ENCODE measurements around the gene KCNC3. TPM values are rescaled to one million over a fixed set of nuclear protein-coding genes. Genes with fewer than 3 reads are reported as not detected.

KCNC3 gene
- polyA plus RNA-seq, 2 donors = 0.45 to 0.81 TPM

DNA sequence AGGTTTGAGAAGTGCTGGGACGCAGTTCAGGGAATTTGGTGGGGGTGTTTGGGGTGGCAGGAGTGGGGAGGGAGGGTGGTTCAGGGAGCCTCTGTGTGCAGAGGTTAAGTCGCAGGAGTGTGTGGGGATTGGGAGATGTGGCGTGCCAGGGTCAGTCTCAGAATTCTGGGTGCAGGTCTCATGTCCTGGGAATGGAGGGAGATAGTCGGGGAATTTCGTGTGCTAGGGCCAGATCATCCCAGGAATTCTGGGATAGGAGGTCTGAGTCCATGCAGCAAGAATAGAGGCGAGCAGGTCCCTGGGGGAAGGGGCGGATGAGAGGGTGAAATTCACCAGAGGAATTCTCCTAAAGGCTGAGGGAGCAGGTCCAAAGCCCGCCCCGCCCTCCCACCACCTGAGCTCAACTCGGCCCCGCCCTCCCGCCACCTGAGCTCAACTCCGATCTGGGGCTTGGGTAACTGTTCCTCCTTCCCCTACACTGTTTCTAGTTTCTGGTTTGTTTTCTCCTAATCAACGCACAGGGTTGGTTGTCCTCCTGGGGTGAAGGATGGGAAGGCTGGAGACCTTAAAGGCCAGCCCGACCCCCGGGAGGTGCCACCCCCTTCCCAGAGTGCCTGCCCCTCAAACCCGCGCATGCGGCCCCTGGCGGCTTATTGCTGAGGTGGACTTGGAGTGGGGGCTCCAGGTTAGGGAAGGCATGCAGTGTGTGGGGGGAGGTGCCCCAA, 15.2 kb downstream of the KCNC3 start:
- Histone ChIP-seq H3K27ac (ENCODE audit: low read depth in 2 of 2, low read length in 1 of 2) (no peak overlapping the region), H3K4me3 (ENCODE audit: low read depth in 1 of 2, low read length in 2 of 2) (no peak overlapping the region), H3K9me3 (ENCODE audit: control insufficient read depth in 2 of 2, insufficient read depth in 1 of 2, low read depth in 1 of 2, low read length in 1 of 2) (peaks cover 0 to 2% of the 10 kb centered on the region in 2 donors), H3K27me3 (ENCODE audit: control insufficient read depth in 1 of 2, insufficient read depth in 2 of 2, low read length in 2 of 2) (peaks cover 0 to 18% of the 10 kb centered on the region in 2 donors), H3K4me1 (ENCODE audit: control insufficient read depth in 2 of 2, insufficient read depth in 2 of 2, low read length in 1 of 2) (no peaks in the 10 kb centered on the region), H3K36me3 (ENCODE audit: control insufficient read depth in 2 of 2, insufficient read depth in 2 of 2, low read length in 1 of 2) (peaks cover 0 to 4% of the 10 kb centered on the region in 2 donors)
- 3 to 4% methylated on average over 20 of the region's 20 CpGs for WGBS, 2 donors

DNA sequence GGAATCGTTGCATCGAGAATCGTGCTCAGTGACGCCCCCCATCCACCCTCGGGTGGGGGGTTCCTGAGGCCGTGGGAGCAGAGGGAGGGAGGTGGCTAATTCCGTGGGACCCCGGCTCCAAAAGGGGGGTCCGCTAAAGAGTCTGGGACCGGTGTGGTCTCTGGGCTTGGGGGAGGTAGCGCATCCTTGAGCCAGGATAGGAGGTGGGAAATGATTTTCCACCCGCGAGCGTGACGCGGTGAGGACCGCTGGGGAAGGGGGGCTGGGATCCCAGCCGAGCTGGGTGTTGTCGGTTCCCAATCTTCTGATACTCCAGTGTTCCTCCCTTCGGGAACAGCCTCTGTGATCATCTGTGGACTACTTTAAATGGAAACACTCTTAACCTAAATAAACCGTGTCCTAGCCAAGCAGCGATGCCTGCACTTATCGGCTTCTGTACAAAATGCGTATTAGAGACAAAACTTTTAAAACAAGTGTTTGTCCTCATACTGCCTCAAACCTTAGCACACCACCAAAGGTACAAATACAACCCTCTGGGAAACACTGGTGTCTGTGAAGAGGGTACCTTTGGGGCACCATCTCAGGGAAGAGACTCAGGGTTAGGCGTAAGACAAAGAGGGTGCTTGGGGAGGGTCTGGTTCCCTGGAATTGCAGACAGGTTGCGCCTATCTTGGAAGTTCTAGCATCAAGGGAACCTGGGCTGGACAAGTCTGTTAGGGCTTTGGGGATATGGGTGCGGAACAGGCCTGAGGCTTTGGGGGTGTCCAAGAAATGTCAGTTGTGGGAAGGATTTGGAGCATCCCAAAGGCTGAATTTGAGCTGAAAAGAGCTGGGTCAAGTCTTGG, 16.0 kb downstream of the KCNC3 start:
- no peak overlapping the region for H3K4me3 ChIP-seq (ENCODE audit: low read depth in 1 of 2, low read length in 2 of 2)
- 10 to 12% methylated on average over 27 of the region's 27 CpGs for WGBS, 2 donors
- H3K36me3 ChIP-seq (ENCODE audit: control insufficient read depth in 2 of 2, insufficient read depth in 2 of 2, low read length in 1 of 2) = peaks cover 0 to 4% of the 10 kb centered on the region in 2 donors
- H3K4me1 ChIP-seq (ENCODE audit: control insufficient read depth in 2 of 2, insufficient read depth in 2 of 2, low read length in 1 of 2) = no peaks in the 10 kb centered on the region
- peaks cover 0 to 18% of the 10 kb centered on the region in 2 donors for H3K27me3 ChIP-seq (ENCODE audit: control insufficient read depth in 1 of 2, insufficient read depth in 2 of 2, low read length in 2 of 2)
- H3K9me3 ChIP-seq (ENCODE audit: control insufficient read depth in 2 of 2, insufficient read depth in 1 of 2, low read depth in 1 of 2, low read length in 1 of 2) = peaks cover 0 to 2% of the 10 kb centered on the region in 2 donors
- H3K27ac ChIP-seq (ENCODE audit: low read depth in 2 of 2, low read length in 1 of 2) = no peak overlapping the region

DNA sequence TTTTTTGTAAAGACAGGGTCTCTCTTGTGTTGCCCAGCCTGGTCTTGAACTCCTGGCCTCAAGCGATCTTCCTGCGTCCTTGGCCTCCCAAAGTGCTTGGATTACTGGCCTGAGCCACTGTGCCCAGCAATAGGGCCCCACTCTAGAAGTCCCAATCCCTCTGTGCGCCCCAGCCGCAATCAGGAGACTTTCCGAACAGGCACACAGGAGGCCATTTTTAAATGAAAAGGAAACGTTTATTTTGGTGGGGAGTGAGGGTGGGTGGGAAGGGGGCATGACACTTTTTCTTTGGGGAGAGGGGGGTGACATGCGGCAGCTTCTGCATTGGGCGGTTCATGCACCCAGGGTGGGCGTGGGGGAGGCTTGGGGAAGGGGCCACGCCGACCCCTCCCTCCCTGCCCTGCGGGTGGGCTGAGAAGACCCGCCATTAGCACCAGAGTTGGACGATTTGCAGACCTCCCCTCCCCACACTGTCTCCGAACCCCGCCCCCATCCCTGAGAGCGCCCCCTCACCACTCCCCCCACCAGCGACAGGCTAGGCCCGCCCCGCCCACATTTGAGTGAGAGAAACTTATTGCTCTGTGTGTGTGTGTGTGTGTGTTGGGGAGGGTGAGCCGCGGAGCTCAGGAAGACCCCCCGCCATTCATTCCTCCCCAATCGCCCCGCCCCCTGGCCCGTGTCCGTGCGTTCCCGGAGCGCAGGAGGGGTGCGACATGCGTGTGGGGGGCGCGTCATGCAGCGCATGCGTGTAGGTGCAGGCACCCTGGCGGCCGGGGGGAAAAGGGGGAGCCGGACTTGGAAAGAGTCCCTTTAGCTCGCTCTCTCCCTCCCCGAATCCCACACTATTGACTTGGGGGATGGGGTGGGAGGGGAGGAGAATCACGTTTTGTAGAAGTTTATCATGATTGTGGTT, 17.2 kb downstream of the KCNC3 start:
- Histone ChIP-seq H3K4me1 (ENCODE audit: control insufficient read depth in 2 of 2, insufficient read depth in 2 of 2, low read length in 1 of 2) (no peaks in the 10 kb centered on the region), H3K27me3 (ENCODE audit: control insufficient read depth in 1 of 2, insufficient read depth in 2 of 2, low read length in 2 of 2) (peaks cover 0 to 18% of the 10 kb centered on the region in 2 donors), H3K4me3 (ENCODE audit: low read depth in 1 of 2, low read length in 2 of 2) (no peak overlapping the region), H3K27ac (ENCODE audit: low read depth in 2 of 2, low read length in 1 of 2) (no peak overlapping the region), H3K9me3 (ENCODE audit: control insufficient read depth in 2 of 2, insufficient read depth in 1 of 2, low read depth in 1 of 2, low read length in 1 of 2) (peaks cover 0 to 2% of the 10 kb centered on the region in 2 donors), H3K36me3 (ENCODE audit: control insufficient read depth in 2 of 2, insufficient read depth in 2 of 2, low read length in 1 of 2) (peaks cover 0 to 5% of the 10 kb centered on the region in 2 donors)
- WGBS, 2 donors = 5 to 6% methylated on average over 35 to 42 of the region's 42 CpGs

DNA sequence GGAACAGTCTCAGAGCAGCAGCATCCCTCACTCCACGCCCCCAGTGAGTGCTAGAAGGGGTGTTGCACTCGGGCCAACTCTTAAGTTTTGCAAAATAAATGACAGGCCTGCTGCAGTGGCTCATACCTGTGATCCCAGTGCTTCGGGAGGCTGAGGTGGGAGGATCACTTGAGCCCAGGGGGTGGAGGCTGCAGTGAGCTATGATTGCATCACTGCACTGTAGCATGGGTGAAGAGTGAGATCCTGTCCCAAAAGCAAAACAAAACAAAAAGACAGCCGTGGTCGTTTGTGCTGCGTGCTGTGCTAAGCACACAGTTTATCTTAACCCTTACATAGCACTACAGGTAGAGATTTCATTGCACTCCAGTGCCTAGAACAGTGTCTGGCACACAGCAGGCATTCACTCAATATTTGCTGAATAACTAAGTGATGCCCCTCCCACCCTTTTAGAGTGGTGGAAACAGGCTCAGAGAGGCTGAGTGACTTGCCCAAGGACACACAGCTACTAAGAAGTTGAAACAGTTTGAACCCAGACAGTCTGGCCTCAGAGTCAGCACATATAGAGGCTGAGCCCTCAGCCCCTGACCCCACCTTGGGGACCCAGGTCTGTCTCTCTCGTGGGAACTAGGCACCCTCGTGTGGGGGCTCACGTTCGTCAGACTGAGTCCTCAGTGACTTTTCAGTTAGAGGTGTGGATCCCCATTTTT, 18.3 kb downstream of the KCNC3 start:
- Histone ChIP-seq H3K27me3 (ENCODE audit: control insufficient read depth in 1 of 2, insufficient read depth in 2 of 2, low read length in 2 of 2) (peaks cover 0 to 14% of the 10 kb centered on the region in 2 donors), H3K4me3 (ENCODE audit: low read depth in 1 of 2, low read length in 2 of 2) (no peak overlapping the region), H3K27ac (ENCODE audit: low read depth in 2 of 2, low read length in 1 of 2) (no peak overlapping the region), H3K36me3 (ENCODE audit: control insufficient read depth in 2 of 2, insufficient read depth in 2 of 2, low read length in 1 of 2) (peaks cover 0 to 7% of the 10 kb centered on the region in 2 donors), H3K4me1 (ENCODE audit: control insufficient read depth in 2 of 2, insufficient read depth in 2 of 2, low read length in 1 of 2) (no peaks in the 10 kb centered on the region), H3K9me3 (ENCODE audit: control insufficient read depth in 2 of 2, insufficient read depth in 1 of 2, low read depth in 1 of 2, low read length in 1 of 2) (peaks cover 0 to 4% of the 10 kb centered on the region in 2 donors)
- WGBS, 2 donors = 38 to 44% methylated on average over 10 of the region's 10 CpGs

DNA sequence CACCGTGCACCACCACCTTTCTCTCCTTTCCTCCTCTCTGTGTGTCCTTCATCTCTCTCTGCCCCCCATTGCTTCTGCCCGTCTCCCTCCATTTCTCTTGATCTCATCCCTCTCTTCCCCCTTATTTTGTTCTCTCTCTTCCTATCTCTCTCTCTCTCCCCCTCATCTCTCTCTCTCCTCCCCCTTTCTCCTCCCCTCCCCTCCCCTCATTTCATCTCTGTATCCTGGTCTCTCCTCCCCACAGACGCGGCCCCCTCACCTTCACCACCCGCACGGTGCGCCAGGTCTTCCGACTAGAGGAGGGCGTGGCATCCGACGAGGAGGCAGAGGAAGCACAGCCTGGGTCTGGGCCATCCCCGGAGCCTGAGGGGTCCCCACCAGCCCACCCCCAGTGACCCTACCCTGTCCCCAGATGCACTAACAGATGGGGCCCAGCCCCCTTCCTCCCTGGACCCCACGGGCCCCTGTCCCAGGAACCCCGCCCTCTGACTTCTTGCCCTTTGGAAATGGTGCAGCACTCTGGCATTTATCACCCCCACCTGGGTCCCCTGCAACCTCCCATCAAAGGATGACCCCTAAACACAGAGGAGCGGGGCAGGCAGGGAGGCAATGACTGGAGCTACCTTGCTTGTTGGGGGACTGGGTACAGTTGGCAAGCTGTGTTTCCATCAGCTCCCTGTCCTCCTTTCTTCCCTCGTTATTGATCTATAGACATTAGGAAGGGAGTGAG, 19.6 kb downstream of the KCNC3 start:
- WGBS, 2 donors = 65 to 72% methylated on average over 12 to 16 of the region's 16 CpGs
- H3K9me3 ChIP-seq (ENCODE audit: control insufficient read depth in 2 of 2, insufficient read depth in 1 of 2, low read depth in 1 of 2, low read length in 1 of 2) = peaks cover 0 to 4% of the 10 kb centered on the region in 2 donors
- no peaks in the 10 kb centered on the region for H3K4me1 ChIP-seq (ENCODE audit: control insufficient read depth in 2 of 2, insufficient read depth in 2 of 2, low read length in 1 of 2)
- no peak overlapping the region for H3K4me3 ChIP-seq (ENCODE audit: low read depth in 1 of 2, low read length in 2 of 2)
- H3K27ac ChIP-seq (ENCODE audit: low read depth in 2 of 2, low read length in 1 of 2) = no peak overlapping the region
- H3K36me3 ChIP-seq (ENCODE audit: control insufficient read depth in 2 of 2, insufficient read depth in 2 of 2, low read length in 1 of 2) = peaks cover 0 to 7% of the 10 kb centered on the region in 2 donors
- H3K27me3 ChIP-seq (ENCODE audit: control insufficient read depth in 1 of 2, insufficient read depth in 2 of 2, low read length in 2 of 2) = peaks cover 0 to 6% of the 10 kb centered on the region in 2 donors

DNA sequence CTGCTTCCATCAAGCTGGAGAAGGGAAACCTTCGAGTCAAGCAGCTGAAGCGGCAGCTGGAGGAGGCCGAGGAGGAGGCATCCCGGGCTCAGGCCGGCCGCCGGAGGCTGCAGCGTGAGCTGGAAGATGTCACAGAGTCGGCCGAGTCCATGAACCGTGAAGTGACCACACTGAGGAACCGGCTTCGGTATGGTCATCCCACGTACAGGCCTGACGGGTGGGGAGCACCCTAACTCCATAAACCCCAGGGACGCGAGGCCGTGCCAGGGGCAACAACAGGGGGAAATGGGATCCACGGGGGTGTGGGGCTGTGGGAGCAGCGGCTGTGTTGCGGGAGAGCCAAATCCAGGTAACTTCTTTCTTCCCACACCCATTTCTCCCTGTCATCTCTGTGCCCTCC, 20.2 kb downstream of the KCNC3 start:
- Histone ChIP-seq H3K36me3 (ENCODE audit: control insufficient read depth in 2 of 2, insufficient read depth in 2 of 2, low read length in 1 of 2) (peaks cover 0 to 7% of the 10 kb centered on the region in 2 donors), H3K27ac (ENCODE audit: low read depth in 2 of 2, low read length in 1 of 2) (no peak overlapping the region), H3K27me3 (ENCODE audit: control insufficient read depth in 1 of 2, insufficient read depth in 2 of 2, low read length in 2 of 2) (peaks cover 0 to 3% of the 10 kb centered on the region in 2 donors), H3K4me1 (ENCODE audit: control insufficient read depth in 2 of 2, insufficient read depth in 2 of 2, low read length in 1 of 2) (no peaks in the 10 kb centered on the region), H3K4me3 (ENCODE audit: low read depth in 1 of 2, low read length in 2 of 2) (no peak overlapping the region), H3K9me3 (ENCODE audit: control insufficient read depth in 2 of 2, insufficient read depth in 1 of 2, low read depth in 1 of 2, low read length in 1 of 2) (peaks cover 0 to 4% of the 10 kb centered on the region in 2 donors)
- 89 to 90% methylated on average over 20 to 21 of the region's 21 CpGs for WGBS, 2 donors

DNA sequence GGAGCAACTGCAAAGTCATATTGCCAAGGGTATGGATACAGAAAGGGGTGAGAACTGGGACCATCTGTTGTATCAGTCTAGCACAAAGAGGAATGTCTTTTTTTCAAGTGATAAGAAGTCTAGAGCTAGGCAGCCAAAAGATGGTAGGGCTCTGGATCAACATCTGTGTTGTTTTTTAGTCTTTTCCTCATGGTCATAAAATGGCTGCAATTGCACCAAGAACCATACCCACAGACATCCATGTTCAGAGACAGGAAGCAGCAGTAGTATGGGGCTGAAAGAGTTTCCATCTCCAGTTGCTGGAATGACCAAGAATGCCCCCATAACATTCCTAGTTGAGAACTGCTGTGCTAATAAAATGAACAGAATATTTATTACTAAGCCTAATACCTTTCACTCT, 25.6 kb downstream of the KCNC3 start:
- H3K36me3 ChIP-seq (ENCODE audit: control insufficient read depth in 2 of 2, insufficient read depth in 2 of 2, low read length in 1 of 2) = peaks cover 0 to 8% of the 10 kb centered on the region in 2 donors
- H3K4me1 ChIP-seq (ENCODE audit: control insufficient read depth in 2 of 2, insufficient read depth in 2 of 2, low read length in 1 of 2) = no peaks in the 10 kb centered on the region
- no peaks in the 10 kb centered on the region for H3K27me3 ChIP-seq (ENCODE audit: control insufficient read depth in 1 of 2, insufficient read depth in 2 of 2, low read length in 2 of 2)
- peaks cover 4 to 10% of the 10 kb centered on the region in 2 donors for H3K9me3 ChIP-seq (ENCODE audit: control insufficient read depth in 2 of 2, insufficient read depth in 1 of 2, low read depth in 1 of 2, low read length in 1 of 2)
- H3K4me3 ChIP-seq (ENCODE audit: low read depth in 1 of 2, low read length in 2 of 2) = no peak overlapping the region
- no peak overlapping the region for H3K27ac ChIP-seq (ENCODE audit: low read depth in 2 of 2, low read length in 1 of 2)

DNA sequence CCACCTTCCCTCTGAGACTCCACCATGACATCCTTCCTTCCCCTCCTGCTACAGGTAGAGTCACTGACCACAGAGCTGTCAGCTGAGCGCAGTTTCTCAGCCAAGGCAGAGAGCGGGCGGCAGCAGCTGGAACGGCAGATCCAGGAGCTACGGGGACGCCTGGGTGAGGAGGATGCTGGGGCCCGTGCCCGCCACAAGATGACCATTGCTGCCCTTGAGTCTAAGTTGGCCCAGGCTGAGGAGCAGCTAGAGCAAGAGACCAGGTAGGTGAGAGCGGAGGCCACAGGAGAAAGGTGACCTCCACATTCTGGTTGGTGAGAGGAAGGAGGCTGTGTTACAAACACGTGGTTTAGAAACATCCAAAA, 27.6 kb downstream of the KCNC3 start:
- WGBS, 2 donors = 83 to 96% methylated on average over 10 of the region's 10 CpGs

More for the DNA sequence above, 27.6 kb downstream of the KCNC3 start:
- Histone ChIP-seq H3K4me3 (ENCODE audit: low read depth in 1 of 2, low read length in 2 of 2) (no peak overlapping the region), H3K4me1 (ENCODE audit: control insufficient read depth in 2 of 2, insufficient read depth in 2 of 2, low read length in 1 of 2) (no peaks in the 10 kb centered on the region), H3K27ac (ENCODE audit: low read depth in 2 of 2, low read length in 1 of 2) (no peak overlapping the region), H3K9me3 (ENCODE audit: control insufficient read depth in 2 of 2, insufficient read depth in 1 of 2, low read depth in 1 of 2, low read length in 1 of 2) (peaks cover 0 to 10% of the 10 kb centered on the region in 2 donors), H3K27me3 (ENCODE audit: control insufficient read depth in 1 of 2, insufficient read depth in 2 of 2, low read length in 2 of 2) (no peaks in the 10 kb centered on the region), H3K36me3 (ENCODE audit: control insufficient read depth in 2 of 2, insufficient read depth in 2 of 2, low read length in 1 of 2) (peaks cover 0 to 5% of the 10 kb centered on the region in 2 donors)
